MM.1S (cell line): ENCODE data around the gene SEC61B.

Experiments used
- DNase-seq: peaks from one replicate; pipeline ENCODE4 v3.0.0-alpha.2; 2015
- H2AFZ ChIP-seq: fragments of 300-600 bp; sonication (generic); 2 replicates; pipeline ENCODE4 v1.6.0; 2016; ENCODE audit warnings: antibody characterized with exemption, low read length
- H3F3A ChIP-seq: fragments of 300-600 bp; sonication (generic); 2 replicates; pipeline ENCODE4 v1.6.1; 2016; ENCODE audit warnings: mild to moderate bottlenecking, antibody characterized with exemption, low read length, moderate library complexity, mixed read lengths; ENCODE audit not compliant: insufficient read depth
- H3K27ac ChIP-seq: fragments of 300-600 bp; sonication (generic); 2 replicates; pipeline ENCODE4 v1.5.1; 2016; ENCODE audit warnings: mild to moderate bottlenecking, low read length
- H3K27me3 ChIP-seq: fragments of 300-600 bp; sonication (generic); replicated peaks from 2 replicates; pipeline ENCODE4 v1.6.0; 2016; ENCODE audit warnings: low read length; ENCODE audit not compliant: insufficient read depth
- H3K36me3 ChIP-seq: fragments of 300-600 bp; sonication (generic); replicated peaks from 2 replicates; pipeline ENCODE4 v1.6.1; 2016; ENCODE audit warnings: mild to moderate bottlenecking, low read length, mixed read lengths; ENCODE audit not compliant: insufficient read depth
- H3K4me1 ChIP-seq: fragments of 300-600 bp; sonication (generic); 2 replicates; pipeline ENCODE4 v1.6.1; 2016; ENCODE audit warnings: low read length, mixed read lengths
- H3K4me2 ChIP-seq: fragments of 300-600 bp; sonication (generic); 2 replicates; pipeline ENCODE4 v1.6.0; 2016; ENCODE audit warnings: low read depth, low read length
- H3K4me3 ChIP-seq: fragments of 300-600 bp; sonication (generic); 2 replicates; pipeline ENCODE4 v1.5.1; 2016; ENCODE audit warnings: low read length, mixed read lengths
- H3K79me2 ChIP-seq: fragments of 300-600 bp; sonication (generic); 2 replicates; pipeline ENCODE4 v1.6.1; 2016; ENCODE audit warnings: mixed run types, low read length, mixed read lengths
- H3K9ac ChIP-seq: fragments of 300-600 bp; sonication (generic); 2 replicates; pipeline ENCODE4 v1.6.1; 2016; ENCODE audit warnings: low read length, mixed read lengths
- H3K9me2 ChIP-seq: fragments of 300-600 bp; sonication (generic); replicated peaks from 2 replicates; pipeline ENCODE4 v1.6.1; 2016; ENCODE audit warnings: mild to moderate bottlenecking, low read length, mixed read lengths; ENCODE audit not compliant: insufficient read depth
- H3K9me3 ChIP-seq: fragments of 300-600 bp; sonication (generic); replicated peaks from 2 replicates; pipeline ENCODE4 v1.6.1; 2016; ENCODE audit warnings: mild to moderate bottlenecking, low read length, mixed read lengths; ENCODE audit not compliant: insufficient read depth
- H4K20me1 ChIP-seq: fragments of 300-600 bp; sonication (generic); 2 replicates; pipeline ENCODE4 v1.6.1; 2016; ENCODE audit warnings: mild to moderate bottlenecking, low read length, moderate library complexity, mixed read lengths; ENCODE audit not compliant: insufficient read depth
- CTCF ChIP-seq: fragments of 300-600 bp; sonication (generic); IDR thresholded peaks from 2 replicates; pipeline ENCODE4 v1.5.1; 2016; ENCODE audit warnings: antibody characterized with exemption, low read length, mixed read lengths
- EZH2 ChIP-seq: fragments of 300-600 bp; sonication (generic); optimal IDR thresholded peaks from 2 replicates; pipeline ENCODE3; 2017; ENCODE audit warnings: low read depth, mild to moderate bottlenecking, antibody characterized with exemption, low read length, mixed read lengths
- EZH2phosphoT487 ChIP-seq: fragments of 300-600 bp; sonication (generic); IDR thresholded peaks from 2 replicates; pipeline ENCODE4 v1.6.1; 2018; ENCODE audit warnings: antibody characterized with exemption, low read length

SEC61B gene

GRCh38 chr9:99180662-99181061, 41.4 kb upstream of the SEC61B start:
- Histone ChIP-seq H3K27ac (no peak overlapping the region), H3K79me2 (no peaks in the 10 kb centered on the region), H2AFZ (no peak overlapping the region), H3K27me3 (no peaks in the 10 kb centered on the region), H3K4me3 (no peak overlapping the region), H3K4me2 (no peak overlapping the region), H3K9me2 (no peaks in the 10 kb centered on the region), H3K36me3 (no peaks in the 10 kb centered on the region), H3F3A (no peaks in the 10 kb centered on the region), H4K20me1 (no peaks in the 10 kb centered on the region), H3K9me3 (no peaks in the 10 kb centered on the region), H3K4me1 (peaks cover 14% of the 10 kb centered on the region), H3K9ac (no peak overlapping the region)
- DNase-seq = no peak
- no peak for TF ChIP-seq EZH2
- TF ChIP-seq CTCF = no peak
- no peak for TF ChIP-seq EZH2phosphoT487

GRCh38 chr9:99181206-99181605, 40.9 kb upstream of the SEC61B start:
- no peaks in the 10 kb centered on the region for H3K9me2 ChIP-seq

GRCh38 chr9:99181621-99182020, 40.5 kb upstream of the SEC61B start:
- Histone ChIP-seq H3F3A (no peaks in the 10 kb centered on the region), H3K36me3 (no peaks in the 10 kb centered on the region), H3K4me1 (peaks cover 17% of the 10 kb centered on the region), H3K27ac (no peak overlapping the region), H3K79me2 (no peaks in the 10 kb centered on the region), H3K9me2 (no peaks in the 10 kb centered on the region), H3K4me2 (peak overlapping the region; percentile 9), H3K9me3 (no peaks in the 10 kb centered on the region), H4K20me1 (no peaks in the 10 kb centered on the region), H2AFZ (peak overlapping the region; percentile 56), H3K9ac (no peak overlapping the region), H3K4me3 (no peak overlapping the region), H3K27me3 (no peaks in the 10 kb centered on the region)
- DNase-seq = peak; percentile 35
- TF ChIP-seq EZH2phosphoT487 (no peak), EZH2 (no peak), CTCF (no peak)

More at GRCh38 chr9:99181206-99181605, 40.9 kb upstream of the SEC61B start:
- Histone ChIP-seq H3K36me3 (no peaks in the 10 kb centered on the region), H3K4me1 (peaks cover 14% of the 10 kb centered on the region), H3K9me3 (no peaks in the 10 kb centered on the region), H3K79me2 (no peaks in the 10 kb centered on the region), H2AFZ (no peak overlapping the region), H3K4me2 (no peak overlapping the region), H3K27ac (no peak overlapping the region), H3F3A (no peaks in the 10 kb centered on the region), H3K9ac (no peak overlapping the region), H3K27me3 (no peaks in the 10 kb centered on the region), H3K4me3 (no peak overlapping the region), H4K20me1 (no peaks in the 10 kb centered on the region)
- no peak for TF ChIP-seq EZH2
- no peak for TF ChIP-seq CTCF
- no peak for TF ChIP-seq EZH2phosphoT487
- DNase-seq = no peak
